DMS53 treated with DMSO at 0.1 percent for 48 hours (cell line): ENCODE measurements around the gene PHPT1.
"Not testable (repeated sequence)": the region's sequence is repeated elsewhere in the genome, so short reads cannot be mapped to it uniquely, and the experiment has no call there.

Experiments used
- DNase-seq: peaks from one replicate; lab custom pipeline; 2025; ENCODE audit not compliant: unreplicated experiment; lab: John Stamatoyannopoulos, UW

Gene PHPT1

DNA sequence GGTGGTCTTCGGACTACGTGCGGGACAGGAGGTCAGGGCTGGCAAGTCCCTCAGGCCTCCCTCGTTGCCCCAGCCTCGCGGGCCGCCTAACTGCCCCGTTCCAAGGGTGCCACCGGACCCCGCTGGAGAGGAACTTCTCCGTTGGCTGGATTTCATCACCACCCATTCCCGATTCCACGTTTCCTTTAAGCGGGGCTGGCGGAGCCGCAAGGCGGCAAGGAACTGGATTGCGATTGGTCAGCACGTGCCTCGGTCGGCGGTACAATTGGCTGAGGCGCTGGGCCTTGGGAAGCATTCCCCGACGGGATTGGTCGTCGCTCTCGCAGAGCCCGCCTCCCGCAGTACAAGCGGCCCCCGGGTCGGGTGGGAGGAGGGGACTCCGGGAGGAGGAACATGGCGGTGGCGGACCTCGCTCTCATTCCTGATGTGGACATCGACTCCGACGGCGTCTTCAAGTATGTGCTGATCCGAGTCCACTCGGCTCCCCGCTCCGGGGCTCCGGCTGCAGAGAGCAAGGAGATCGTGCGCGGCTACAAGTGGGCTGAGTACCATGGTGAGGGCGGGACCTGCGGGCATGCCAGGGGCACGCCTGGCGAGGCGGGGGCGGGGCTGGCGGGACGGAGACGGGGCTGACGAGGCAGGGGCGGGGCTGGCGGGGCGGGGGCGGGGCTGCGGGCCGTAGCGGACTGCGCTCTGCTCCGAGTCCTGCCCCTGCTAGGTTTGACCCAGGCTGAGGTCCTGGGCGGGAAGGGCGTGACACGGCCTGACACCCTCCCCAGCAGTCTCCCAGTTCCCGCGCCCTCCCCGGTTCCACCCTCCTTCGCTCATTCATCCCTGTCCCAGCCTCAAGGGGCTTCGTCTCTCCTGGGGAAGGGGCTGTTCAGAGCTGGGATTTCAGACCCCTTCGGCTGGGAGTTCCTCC lies at the start of gene PHPT1:
TSS of gene PHPT1 (plus strand) at position 372 of the 922 bp plus-strand sequence. CDS start at position 394, 22 bp downstream.
- DNase-seq = peak; percentile 98

DNA sequence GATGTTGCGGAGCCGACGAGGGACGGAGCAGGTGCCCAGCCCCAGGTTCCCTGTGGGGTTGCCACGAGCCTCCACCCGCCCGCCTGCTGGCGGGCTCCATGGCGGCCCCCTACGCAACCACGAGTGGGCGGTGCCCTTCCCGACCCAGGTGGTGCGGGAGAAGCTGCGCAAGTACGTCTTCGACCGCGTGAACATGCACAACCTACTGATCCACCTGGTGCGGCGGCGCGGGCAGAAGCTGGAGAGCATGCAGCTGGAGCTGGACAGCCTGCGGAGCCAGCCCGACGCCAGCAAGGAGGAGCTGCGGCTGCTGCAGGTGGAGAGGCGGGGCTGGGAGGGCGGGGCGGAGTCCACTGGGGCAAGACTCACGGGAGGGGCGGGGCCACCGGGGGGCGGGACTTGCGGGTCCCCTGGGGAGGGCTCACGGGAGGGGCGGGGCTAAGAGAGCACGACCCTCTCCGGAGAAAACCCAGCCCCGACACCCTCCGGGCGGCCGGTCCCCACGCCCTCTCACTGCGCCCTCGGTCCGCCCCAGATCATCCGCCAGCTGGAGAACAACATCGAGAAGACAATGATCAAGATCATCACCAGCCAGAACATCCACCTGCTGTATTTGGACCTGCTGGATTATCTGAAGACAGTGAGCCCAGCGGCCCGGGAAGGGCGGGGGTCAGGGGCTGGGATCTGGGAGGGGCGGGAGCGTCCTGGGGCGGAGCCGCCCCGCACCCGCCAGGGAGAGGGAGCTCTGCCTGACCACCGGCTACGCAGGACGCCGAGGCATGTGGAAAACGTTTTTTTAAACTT lies 49.2 kb upstream of the PHPT1 start:
- peak; percentile 81 for DNase-seq

DNA sequence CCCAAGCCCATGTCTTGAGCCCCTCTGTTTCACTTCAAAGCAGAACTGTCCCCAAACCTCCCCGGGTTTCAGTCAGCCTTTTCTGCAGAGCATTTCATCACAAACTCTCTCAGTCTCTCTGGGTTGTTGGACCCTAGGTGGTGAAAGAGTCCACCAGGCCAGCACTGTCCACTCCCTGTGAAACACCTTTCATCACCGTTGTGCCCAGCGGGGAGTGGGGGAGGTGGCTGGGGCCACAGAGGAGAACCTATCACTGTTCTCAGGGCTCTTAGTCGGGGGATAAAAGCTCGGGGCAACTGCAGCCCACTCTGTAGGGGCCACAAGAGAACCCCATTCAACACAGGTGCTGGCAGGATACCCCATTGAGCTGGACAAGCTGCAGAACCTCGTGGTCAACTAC lies 46.9 kb upstream of the PHPT1 start:
- DNase-seq = no peak

DNA sequence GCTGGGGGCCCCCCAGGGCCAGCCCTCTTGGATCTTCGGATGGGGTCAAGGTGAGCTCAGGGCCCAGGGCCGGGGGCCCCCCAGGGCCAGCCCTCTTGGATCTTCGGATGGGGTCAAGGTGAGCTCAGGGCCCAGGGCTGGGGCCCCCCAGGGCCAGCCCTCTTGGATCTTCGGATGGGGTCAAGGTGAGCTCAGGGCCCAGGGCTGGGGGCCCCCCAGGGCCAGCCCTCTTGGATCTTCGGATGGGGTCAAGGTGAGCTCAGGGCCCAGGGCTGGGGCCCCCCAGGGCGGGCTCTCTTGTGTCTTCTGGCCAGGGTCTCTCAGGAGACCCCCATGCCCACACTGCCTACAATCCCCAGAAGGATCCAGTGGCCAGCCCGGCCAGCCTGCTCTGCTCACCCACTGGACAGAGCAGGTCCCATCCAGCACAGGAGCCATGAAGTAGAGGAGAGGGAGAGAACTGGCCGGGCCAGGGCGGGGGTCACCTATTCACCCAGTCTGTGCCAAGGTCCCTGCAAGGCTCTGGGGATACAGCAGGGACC lies 46.1 kb upstream of the PHPT1 start:
- not testable (repeated sequence) for DNase-seq

DNA sequence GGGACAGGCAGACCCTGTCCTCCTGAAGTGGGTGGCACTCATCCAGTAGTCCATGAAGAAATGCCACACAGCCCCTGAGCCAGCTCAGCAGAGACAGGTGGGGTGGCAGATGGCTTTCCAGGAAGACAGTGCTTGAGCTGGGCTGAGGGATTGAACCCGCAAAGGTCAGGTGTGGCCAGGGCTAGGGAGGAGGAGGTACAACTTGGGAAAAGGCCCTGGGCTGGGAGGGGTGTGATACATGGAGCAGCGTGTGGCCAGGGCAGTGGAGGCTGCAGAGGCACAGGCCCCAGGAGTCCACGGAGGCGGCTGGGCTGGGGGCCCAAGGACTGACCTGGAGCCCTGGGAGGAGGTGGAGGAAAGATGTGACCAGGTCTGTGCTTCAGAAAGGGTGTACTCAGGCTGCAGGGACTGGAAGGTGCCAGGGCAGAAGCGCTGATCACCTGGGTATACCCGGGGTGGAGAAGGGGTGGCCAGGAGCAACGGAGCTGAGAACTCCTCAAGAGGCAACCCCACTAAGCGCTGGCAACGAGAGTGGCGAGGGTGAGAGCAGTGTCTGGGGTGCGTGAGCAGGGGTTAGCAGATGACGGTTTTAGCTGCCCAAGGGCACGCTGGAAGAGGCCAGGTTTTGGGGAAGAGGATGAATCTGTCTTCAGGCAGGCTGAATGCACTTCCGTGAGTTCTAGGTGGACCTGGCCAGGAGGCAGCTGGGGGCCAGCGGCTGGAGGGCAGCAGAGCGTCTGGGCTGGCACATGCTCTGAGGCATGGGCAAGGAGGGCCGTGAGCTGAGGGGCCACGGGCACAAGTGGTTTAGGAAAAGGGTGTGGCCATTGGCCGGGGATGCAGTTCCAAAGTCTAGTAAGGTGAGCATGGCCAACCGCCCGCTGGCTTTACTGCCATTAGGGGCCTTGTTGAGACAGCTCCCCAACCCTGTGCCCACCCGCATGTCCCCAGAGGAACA lies 45.4 kb upstream of the PHPT1 start:
- DNase-seq = no peak

DNA sequence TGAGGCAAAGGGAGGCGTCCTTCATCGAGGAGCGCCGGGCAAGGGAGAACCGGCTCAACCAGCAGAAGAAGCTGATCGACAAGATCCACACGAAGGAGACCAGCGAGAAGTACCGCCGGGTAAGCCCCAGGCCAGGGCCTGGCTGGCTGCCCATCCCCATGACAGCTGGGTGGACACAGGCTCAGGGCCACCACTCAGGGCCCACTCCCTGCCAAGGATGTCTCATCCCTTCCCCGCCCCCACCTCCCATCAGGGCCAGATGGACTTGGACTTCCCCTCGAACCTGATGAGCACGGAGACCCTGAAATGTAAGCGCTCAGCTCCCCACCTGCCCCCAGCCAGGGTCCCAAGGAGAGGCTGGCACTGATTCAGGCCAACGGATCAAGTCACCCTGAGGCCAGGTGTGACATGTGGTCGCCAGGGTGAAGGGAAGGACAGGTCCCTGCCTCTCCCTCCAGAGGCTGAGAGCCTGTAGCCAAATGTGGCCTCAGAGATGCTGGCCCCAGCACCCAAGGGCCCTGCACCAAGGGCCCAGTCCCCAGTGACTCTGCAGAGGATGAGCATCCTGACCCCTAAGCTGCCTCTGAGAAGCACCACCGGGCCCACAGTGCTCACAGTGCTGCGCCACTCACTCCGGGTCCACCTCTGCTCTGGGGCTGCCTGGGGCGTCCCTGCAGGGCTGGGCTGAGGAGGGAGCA lies 44.6 kb upstream of the PHPT1 start:
- DNase-seq = no peak

DNA sequence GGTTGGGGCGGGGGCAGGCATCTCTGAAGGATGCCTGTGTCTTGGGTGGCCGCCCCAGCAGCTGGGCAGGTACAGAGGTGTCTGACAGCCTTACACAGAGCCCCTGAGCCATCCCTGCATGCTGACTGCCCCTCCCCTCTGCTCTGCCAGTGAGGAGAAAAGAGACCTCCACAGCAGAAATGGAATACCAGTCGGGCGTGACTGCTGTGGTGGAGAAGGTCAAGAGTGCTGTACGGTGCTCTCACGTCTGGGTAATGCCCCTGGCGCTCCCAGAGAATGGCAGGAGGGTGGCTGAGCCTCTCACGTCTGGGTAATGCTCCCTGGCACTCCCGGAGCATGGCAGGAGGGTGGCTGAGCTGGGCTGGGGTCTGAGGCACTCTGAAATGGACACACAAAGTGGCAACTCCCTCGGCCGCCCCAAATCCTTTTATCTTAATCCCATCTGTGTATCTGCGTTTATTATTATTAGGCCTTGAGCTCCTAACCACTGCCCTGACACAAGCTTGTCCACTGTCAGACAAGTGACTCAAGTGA lies 43.9 kb upstream of the PHPT1 start:
- DNase-seq = no peak

DNA sequence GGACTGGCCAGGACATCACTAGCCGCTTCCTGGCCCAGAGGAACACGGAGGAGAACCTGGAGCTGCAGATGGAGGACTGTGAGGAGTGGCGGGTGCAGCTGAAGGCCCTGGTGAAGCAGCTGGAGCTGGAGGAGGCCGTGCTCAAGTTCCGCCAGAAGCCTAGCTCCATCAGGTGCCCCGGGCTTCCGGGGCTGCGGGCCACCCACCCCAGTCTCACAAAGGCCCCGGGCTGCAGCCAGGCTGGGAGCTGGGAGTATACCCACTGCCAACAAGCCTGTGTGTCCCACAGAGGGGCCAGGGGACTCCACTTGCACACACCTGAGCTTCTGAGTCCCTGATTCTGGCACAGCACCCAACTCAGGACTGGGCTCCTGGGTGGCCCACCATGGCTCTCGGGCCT lies 43.1 kb upstream of the PHPT1 start:
- no peak for DNase-seq

DNA sequence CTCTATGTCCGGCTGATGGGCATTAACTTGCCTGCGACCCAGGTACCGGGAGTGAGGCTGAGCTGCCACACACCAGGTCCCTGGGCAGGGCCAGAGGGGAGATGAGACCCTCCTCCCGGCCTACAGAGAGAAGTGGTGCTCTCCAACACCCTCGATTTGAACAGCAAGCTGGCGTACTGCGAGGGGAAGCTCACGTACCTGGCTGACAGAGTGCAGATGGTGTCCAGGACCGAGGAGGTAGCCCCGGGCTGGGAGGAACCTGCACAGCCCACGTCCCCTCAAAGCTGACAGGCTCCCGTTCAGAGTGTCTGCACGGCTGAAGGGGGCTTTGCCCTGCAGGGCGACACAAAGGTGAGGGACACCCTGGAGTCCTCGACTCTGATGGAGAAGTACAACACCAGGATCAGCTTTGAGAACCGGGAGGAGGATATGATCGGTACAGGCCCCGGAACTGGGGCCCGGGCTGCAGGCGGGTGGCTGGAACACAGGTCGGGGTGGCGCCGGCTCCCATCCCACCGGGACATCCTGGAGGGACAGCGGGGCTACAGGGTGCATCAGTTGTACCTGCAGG lies 42.5 kb upstream of the PHPT1 start:
- DNase-seq = no peak

DNA sequence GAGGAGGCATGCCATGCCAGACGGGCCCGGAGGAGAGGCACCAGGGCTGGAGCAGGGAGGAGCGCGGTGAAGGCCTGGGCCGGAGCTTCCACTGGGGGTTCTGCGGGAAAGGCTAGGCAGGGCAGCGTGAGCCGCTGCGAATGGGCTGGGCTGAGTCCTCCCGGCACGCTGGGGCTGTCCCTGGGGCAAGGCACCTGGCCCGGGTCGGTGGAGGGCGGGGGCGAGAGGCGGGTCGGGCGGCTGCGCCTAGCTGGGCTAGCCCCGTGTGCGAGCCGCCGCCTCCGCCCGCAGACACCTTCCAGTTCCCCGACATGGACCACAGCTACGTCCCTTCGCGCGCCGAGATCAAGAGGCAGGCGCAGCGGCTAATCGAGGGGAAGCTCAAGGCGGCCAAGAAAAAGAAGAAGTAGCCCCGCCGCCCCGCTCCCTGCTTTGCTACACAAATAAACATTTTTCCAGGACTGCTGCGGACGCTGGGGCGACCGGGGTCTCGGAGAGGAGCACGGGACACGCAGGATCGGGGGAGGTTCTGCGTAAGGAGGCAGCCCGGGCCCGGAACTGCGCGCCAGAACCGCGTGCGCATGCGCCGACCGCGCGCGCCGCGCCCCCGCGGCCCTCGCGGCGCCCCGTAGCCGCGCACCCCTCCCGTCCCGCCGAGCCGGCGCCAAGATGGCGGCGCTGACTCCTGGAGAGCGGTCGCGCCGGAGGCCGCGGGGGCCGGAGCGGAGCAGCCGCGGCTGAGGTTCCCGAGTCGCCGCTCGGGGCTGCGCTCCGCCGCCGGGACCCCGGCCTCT lies 41.7 kb upstream of the PHPT1 start, which contains the start of gene RABL6:
TSS of gene RABL6 (plus strand) at position 668 of the 794 bp plus-strand sequence. CDS start 249 bp downstream, outside the sequence.
- peak; percentile 35 for DNase-seq

DNA sequence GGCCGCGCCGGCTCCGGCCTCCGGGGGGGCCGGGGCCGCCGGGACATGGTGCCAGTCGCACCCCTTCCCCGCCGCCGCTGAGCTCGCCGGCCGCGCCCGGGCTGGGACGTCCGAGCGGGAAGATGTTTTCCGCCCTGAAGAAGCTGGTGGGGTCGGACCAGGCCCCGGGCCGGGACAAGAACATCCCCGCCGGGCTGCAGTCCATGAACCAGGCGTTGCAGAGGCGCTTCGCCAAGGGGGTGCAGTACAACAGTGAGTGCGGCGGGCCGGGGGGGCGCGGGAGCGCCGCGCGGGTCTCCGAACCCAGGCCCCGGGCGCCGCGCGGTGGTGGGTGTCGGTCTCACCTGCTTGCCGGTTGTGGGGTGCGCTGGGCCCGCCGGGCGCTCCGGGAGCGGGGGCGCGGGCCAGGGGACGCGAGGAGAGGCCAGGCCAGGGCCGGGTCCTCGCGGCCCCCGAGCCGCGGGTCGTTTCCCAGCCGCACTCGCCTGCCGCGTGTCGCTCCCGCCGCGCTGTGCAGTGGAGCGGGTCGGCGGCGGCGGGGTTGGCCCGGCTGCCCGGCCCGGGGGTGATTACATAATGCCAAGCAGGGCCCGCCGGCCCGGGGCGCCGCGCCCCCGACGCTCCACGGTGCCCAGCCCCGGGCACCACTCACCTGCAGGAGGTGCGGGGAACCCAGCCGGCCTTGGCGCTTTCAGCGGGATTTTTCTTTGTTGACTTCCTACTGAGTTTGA lies 41.0 kb upstream of the PHPT1 start:
- DNase-seq = no peak

DNA sequence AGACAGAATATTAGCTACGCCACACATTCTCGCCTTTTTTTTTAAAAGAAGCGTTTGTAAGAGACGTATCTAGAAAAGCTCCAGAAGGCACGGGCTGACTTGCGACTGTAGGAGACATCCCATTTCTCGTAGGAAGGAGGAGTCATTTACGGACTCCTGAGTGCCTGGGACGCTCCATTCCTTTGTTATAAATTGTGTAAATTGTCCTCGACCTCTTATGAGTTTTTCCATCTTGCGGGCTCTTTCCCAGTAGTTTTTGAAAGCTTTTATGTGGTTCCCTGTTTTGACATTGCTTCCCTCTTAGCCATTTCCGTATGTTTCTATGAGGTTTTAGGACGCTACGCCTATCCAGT lies 40.4 kb upstream of the PHPT1 start:
- DNase-seq = no peak

DNA sequence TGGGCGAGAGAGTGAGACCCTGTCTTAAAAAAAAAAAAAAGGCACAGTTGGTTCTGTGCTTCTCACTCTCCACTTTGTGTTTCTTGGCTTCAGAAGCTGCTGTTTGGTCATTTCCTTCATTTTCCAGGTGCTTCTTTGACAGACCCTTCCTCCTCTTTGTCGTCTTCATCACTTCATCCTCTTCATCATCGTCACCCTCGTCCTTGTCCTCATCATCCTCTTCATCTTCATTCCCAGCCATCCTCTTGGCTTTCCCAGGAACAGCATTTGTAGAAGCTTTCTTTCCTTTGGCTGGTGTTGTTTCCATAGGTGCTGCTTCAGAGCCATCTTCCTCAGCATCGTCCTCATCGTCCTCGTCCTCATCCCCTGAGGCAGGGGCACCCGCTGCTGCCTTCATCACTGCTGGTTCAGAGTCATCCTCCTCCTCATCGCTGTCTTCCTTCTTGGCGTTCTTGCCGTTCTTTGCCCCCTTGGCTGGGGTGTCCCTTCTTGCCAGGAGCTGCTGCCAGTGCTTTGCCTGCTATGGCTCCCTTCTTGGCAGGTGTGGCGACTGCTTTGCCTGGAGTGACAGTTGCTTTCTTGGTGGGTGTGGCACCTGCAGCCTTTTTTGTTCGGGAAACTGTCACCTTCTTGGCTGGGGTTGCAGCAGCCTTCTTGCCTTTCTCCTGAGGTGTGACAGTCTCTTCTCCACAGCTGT lies 34.3 kb upstream of the PHPT1 start:
- DNase-seq = no peak

DNA sequence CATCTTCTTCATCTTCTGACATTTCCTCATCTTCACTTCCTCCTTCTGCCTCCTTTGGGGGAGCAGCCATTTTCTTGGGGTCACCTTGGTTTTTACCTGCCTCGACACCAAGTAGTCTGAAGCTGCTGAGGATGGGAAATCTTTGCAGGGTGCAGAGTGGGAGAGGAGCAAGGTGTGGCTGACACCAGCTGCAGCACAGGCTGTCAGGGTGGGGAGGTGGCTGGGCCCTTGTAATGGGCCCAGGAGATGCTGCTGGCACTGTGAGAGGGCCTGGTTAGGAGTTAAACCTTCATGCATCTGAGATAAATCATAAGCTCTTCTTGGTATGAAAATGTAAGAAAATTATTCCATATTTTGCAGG lies 33.8 kb upstream of the PHPT1 start:
- no peak for DNase-seq

DNA sequence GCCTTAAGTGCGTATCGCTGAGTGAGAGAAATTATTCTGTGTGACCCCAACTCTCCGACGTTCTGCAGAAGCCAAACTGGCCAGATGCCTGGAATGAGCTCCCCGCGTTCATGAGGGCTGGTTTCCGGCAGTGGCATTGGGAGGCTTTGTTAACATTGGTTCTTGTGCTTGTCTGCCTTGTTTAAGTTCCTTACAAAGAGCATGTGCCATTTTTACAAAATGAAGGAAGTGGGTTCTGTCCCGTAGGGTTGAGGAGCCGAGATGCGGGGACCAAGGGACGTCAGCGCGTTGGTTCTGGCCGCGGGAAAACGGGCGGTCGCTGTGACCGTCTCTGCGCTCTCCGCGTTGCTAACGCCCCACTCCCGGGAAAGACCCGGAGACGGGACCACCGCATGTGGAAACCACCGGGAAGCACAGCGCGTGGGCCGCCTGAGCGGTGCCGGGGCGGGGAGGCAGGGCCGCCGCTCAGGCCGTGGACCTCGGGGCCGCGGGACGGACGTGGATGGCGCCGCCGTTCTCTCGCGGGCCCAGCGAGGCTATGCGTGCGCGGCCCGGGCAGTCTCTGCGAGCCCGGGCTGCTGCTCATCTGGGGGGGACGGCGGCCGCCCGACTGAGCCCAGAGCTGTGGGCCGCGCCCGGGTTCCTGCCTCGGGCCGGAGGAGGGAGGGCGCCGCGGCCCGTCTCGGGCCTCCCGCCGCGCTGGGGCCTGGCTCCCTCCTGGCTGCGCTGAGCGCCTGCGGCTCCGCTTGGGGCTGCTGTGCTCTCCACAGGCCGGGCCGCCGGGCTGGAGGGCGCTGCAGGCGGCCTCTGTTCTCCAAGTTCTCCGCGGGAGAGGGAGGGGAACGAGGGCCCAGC lies 28.0 kb upstream of the PHPT1 start:
- no peak for DNase-seq

DNA sequence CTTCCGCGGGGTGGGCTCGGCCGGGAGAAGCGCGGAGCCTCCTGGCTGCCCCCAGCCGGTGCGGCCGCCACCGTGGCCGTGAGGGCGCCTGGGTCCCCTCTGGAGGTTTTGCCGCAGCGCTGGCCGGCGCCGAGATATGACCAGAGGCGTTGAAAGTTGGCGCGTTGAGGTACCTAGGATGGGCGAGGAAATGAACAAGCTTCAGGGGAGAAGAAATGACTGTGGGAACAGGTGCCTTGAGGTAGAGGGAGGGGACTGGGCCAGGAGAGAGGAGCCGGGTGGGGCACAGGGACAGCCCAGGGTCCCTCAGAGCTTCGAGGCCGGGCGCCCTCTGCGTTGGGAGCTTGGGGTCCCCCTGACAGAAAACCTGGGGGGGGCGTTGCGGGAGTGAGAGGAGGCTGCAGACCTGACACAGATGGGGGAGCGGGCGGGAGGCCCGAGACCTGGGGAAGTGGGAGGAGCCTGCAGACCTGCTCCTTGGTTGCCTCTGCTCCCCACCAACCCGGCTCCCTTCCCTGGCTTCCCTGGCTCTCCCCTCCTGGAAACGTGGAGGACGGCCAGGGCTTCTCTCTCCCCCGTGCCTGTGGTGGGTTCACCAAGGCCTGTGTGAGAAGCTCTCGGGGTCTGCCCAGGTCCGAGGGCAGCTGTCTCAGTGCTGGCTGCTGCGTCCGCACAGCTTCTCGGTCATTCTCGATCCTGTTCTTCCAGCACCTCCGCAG lies 27.2 kb upstream of the PHPT1 start:
- DNase-seq = no peak
